ENCODE measurements around the gene PPP1R14D. TPM values are rescaled to one million over a fixed set of nuclear protein-coding genes. Genes with fewer than 3 reads are reported as not detected.
A peak's percentile ranks its signal among the peaks of the same experiment; 100 is the strongest.

PPP1R14D gene
- total RNA-seq, 1 donor from 2014 or later = not detected

DNA sequence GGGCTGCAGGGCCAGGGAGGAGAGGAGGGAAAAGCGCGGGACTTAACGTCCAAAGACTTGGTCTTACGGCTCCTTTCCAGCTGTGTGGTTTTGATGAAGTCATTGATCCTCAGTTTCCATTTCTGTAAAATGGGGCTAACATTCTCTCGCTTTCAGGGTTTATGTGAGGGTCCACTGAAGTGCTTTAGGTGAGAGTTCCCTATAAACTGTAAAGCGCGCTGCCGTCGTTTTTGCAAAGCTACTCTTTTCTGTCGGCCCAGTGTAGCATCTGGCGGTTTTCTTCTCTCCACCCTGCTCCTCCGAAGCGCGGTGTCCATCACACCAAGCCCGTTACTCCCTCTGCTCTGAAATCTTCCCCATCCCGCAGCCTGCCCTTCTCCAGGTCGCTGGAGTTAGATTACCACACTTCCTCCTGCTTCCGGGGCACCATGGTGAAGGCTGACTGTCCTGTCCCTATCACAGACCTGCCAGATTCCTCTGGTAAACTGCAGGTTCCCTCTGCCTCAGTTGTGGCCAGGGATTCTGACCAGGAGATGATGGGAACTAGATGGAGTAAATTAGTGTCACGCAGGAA is 20.5 kb downstream of the PPP1R14D start:
- H3K4me2 ChIP-seq = peak overlapping the region; percentile 82
- DNase-seq (ENCODE audit: low spot score) = no peak
- H3K4me1 ChIP-seq = peaks cover 5% of the 10 kb centered on the region
- H3K4me1 Mint-ChIP-seq = peaks cover 25% of the 10 kb centered on the region
- H3K4me3 ChIP-seq = peak overlapping the region; percentile 95
- H3K79me2 ChIP-seq (ENCODE audit: low read depth) = peaks cover 22% of the 10 kb centered on the region
- peak overlapping the region; percentile 82 for H2AFZ ChIP-seq (replicated peaks)
- H3K27ac Mint-ChIP-seq = no peak overlapping the region
- peaks cover 9% of the 10 kb centered on the region for H3F3A ChIP-seq (ENCODE audit: low read depth)
- no peak overlapping the region for H3K9ac ChIP-seq
- H3K9me3 ChIP-seq (ENCODE audit: low read depth) = no peaks in the 10 kb centered on the region
- H3K36me3 ChIP-seq = no peaks in the 10 kb centered on the region
- no peaks in the 10 kb centered on the region for H3K27me3 ChIP-seq
- no peaks in the 10 kb centered on the region for H3K9me3 Mint-ChIP-seq
- H4K20me1 ChIP-seq (ENCODE audit: low read depth) = no peaks in the 10 kb centered on the region
- TF ChIP-seq EZH2 (IDR thresholded peaks at IDR 0.05) (no peak), EZH2phosphoT487 (IDR thresholded peaks at IDR 0.05) (no peak), CTCF (IDR thresholded peaks at IDR 0.05) (no peak)
- peaks cover 2% of the 10 kb centered on the region for H3K27me3 Mint-ChIP-seq (ENCODE audit: insufficient read depth, low read depth)
- H3K4me3 Mint-ChIP-seq = peak overlapping the region; percentile 99
- no peak overlapping the region for H3K27ac ChIP-seq
- H3K36me3 Mint-ChIP-seq = peaks cover under 1% of the 10 kb centered on the region

DNA sequence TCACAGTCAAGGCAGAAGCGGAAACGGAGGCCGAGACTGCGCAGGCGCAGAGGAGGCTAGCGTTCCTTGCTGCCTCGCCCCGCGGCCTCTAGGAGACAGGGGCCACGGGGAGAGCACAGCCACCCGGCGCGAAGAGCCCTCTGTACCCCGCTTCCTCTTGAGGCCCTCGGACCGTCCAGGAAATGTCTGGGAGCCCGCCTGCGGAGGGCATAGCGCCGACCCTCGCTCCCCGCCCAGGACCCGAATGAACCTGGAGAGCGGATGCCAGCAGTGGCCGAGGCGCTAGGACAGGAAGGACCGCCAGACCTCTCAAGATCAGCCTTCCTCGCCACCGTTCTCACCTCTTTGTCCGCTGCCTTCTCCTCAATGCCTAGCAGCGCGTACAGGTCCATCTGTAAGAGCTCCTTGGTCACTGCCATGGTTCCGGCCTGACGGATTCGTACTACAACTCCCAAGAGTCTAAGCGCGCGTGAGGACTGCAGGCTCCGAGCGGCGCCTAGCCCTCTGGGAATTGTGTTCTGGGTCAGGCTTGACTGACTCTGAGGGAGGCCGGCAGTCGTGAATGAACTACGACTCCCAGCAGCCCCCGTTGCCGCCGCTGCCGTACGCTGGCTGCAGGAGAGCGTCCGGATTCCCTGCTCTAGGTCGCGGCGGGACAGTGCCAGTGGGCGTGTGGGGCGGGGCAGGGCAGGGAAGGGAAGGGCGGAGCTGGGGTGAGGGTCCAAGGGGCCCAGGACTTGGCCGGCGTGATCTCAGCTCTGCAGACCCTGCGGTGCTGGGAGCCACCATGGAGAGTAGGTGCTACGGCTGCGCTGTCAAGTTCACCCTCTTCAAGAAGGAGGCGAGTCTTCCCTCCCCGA is 21.2 kb downstream of the PPP1R14D start, which contains the start of the genes DNAJC17 and ZFYVE19:
Gene DNAJC17 (minus strand): TSS at position 446 of the 860 bp plus-strand sequence. CDS start 27 bp downstream, at position 419.
Gene ZFYVE19 (plus strand): TSS at position 62 of the 860 bp plus-strand sequence. CDS start 501 bp downstream, at position 563.
- Histone ChIP-seq H3K4me2 (peak within 1 kb of the TSS; percentile 91), H3K79me2 (ENCODE audit: low read depth) (peaks cover 22% of the 10 kb centered on the region), H3F3A (ENCODE audit: low read depth) (peaks cover 9% of the 10 kb centered on the region), H2AFZ (replicated peaks) (peak within 1 kb of the TSS; percentile 100), H3K27me3 (no peaks in the 10 kb centered on the region), H3K36me3 (no peaks in the 10 kb centered on the region), H3K9me3 (ENCODE audit: low read depth) (no peaks in the 10 kb centered on the region), H3K9ac (peak within 1 kb of the TSS; percentile 57), H3K4me3 (peak within 1 kb of the TSS; percentile 95), H3K4me1 (peaks cover 5% of the 10 kb centered on the region), H4K20me1 (ENCODE audit: low read depth) (no peaks in the 10 kb centered on the region), H3K27ac (no peak within 1 kb of the TSS)
- Mint-ChIP-seq H3K4me3 (peak within 1 kb of the TSS; percentile 99), H3K36me3 (peaks cover 3% of the 10 kb centered on the region), H3K4me1 (peaks cover 25% of the 10 kb centered on the region), H3K27ac (peak within 1 kb of the TSS; percentile 97), H3K9me3 (no peaks in the 10 kb centered on the region), H3K27me3 (ENCODE audit: insufficient read depth, low read depth) (peaks cover under 1% of the 10 kb centered on the region)
- DNase-seq (ENCODE audit: low spot score) = peak; percentile 99
- TF ChIP-seq EZH2 (IDR thresholded peaks at IDR 0.05) (no peak), CTCF (IDR thresholded peaks at IDR 0.05) (peak; percentile 18)

DNA sequence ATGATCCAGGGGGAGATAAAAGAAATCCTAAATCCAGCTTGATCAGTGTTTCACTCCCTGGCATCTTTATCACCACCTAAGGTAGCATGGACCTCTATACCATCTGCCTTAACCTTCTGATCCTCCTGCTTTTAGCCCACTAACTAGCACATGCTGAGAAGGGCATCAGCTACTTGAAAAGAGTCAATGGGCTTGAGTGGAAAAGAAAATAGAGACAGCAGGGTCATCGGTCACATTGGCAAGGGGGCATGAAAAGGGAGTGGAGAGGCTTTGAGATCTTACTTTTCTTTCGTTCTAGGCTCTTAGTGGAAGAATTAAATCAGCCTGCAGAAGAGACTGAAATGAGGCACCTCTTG is 21.9 kb downstream of the PPP1R14D start:
- H3K27me3 Mint-ChIP-seq (ENCODE audit: insufficient read depth, low read depth) = no peaks in the 10 kb centered on the region
- Histone ChIP-seq H4K20me1 (ENCODE audit: low read depth) (no peaks in the 10 kb centered on the region), H3K4me2 (peak overlapping the region; percentile 91), H3K79me2 (ENCODE audit: low read depth) (peaks cover 22% of the 10 kb centered on the region), H3K9me3 (ENCODE audit: low read depth) (no peaks in the 10 kb centered on the region), H3K4me1 (peaks cover 5% of the 10 kb centered on the region), H3F3A (ENCODE audit: low read depth) (peaks cover 9% of the 10 kb centered on the region), H2AFZ (replicated peaks) (peak overlapping the region; percentile 100), H3K27ac (no peak overlapping the region), H3K27me3 (no peaks in the 10 kb centered on the region), H3K4me3 (peak overlapping the region; percentile 95), H3K9ac (peak overlapping the region; percentile 57), H3K36me3 (no peaks in the 10 kb centered on the region)
- no peak for DNase-seq (ENCODE audit: low spot score)
- H3K4me3 Mint-ChIP-seq = peak overlapping the region; percentile 99
- peaks cover 28% of the 10 kb centered on the region for H3K4me1 Mint-ChIP-seq
- no peak for TF ChIP-seq EZH2phosphoT487 (IDR thresholded peaks at IDR 0.05)
- no peak for TF ChIP-seq EZH2 (IDR thresholded peaks at IDR 0.05)
- TF ChIP-seq CTCF (IDR thresholded peaks at IDR 0.05) = no peak
- peaks cover 7% of the 10 kb centered on the region for H3K36me3 Mint-ChIP-seq
- H3K9me3 Mint-ChIP-seq = no peaks in the 10 kb centered on the region
- H3K27ac Mint-ChIP-seq = peak overlapping the region; percentile 97

All from neural progenitor cell (in vitro differentiated cells).